ENCODE data around the gene KCNK7.
A peak's percentile ranks its signal among the peaks of the same experiment; 100 is the strongest.
"Not testable (repeated sequence)": the region's sequence is repeated elsewhere in the genome, so short reads cannot be mapped to it uniquely, and the experiment has no call there.

Gene KCNK7

DNA sequence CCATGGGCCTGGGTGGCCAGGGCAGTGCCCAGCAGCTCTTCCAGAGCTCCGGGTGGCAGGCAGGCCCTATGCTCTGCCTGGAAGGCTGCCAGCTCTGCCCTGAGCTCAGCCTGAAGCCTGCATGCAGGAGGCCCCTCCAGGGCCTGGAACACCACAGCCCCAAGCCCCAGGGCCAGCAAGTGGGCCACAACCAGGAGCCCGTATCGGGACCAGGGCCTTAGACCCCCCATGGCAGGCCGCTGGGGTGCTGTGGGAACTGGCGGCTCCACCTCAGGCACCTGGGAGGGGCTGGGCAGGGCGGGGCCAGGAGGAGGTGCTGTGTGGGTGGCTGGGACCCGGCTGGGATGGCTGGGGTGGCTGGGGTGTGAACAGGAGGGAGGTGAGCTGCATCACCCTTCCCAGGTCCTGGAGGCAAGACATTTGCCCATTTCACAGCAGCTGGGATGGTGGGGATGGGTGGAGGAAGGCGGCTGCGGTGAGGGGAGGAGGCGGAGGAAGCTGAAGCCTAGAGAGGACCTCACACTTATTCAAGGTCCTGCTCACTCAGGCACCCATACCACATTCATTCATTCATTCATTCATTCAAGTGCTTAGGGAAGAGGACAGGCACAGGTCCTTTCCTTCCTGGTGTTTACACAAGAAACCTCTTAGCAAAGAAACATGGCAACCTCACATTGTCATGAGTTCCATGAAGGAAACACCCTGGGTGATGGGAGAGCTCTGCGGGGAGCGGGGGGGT, at the start of gene KCNK7:
Gene KCNK7, minus strand, starts transcription at position 258 of the 739 bp plus-strand sequence. Its CDS starts 28 bp downstream, at position 230.
- no peak for TF ChIP-seq GATA1 (IDR thresholded peaks at IDR 0.05; ENCODE audit: low read depth, low read length)
- no peak for TF ChIP-seq POLR2A (IDR thresholded peaks at IDR 0.05; ENCODE audit: low read length)
- peak in 1 of 2 experiments; percentile 53 for DNase-seq

GRCh38 chr11:65644837-65645236, 49.2 kb upstream of the KCNK7 start:
- TF ChIP-seq POLR2A (IDR thresholded peaks at IDR 0.05; ENCODE audit: low read length) (no peak), GATA1 (IDR thresholded peaks at IDR 0.05; ENCODE audit: low read depth, low read length) (no peak)
- DNase-seq, result no peak

DNA sequence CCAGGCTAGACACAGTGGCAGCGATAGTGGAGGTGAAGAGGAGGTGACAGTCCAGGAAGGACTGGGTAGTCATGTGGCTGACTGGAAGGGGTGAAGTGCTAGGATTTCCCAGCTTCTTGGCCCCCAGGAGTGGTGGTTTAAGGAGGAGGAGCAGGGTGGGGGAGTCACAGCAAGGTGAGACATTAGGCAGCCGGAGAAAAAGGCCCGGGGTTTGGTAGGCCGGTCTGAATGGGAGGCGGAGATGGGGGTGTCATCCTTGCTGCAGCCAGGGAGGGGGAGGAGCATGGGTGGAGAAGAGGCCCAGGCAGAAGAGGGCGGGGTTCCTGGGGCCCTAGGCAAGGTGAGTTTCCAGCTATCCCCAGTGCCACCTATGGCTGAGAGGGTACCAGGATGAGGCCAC, 48.4 kb upstream of the KCNK7 start:
- DNase-seq, result peak; percentile 41 to 55
- TF ChIP-seq POLR2A (IDR thresholded peaks at IDR 0.05; ENCODE audit: low read length) (no peak), GATA1 (IDR thresholded peaks at IDR 0.05; ENCODE audit: low read depth, low read length) (no peak)

- DNase-seq, result peak; percentile 33 to 42
Observed at GRCh38 chr11:65642014-65642671, 46.5 kb upstream of the KCNK7 start.

GRCh38 chr11:65641297-65642013, 45.9 kb upstream of the KCNK7 start:
- DNase-seq, result no peak
- TF ChIP-seq POLR2A (IDR thresholded peaks at IDR 0.05; ENCODE audit: low read length) (no peak), GATA1 (IDR thresholded peaks at IDR 0.05; ENCODE audit: low read depth, low read length) (no peak)

More at GRCh38 chr11:65642014-65642671, 46.5 kb upstream of the KCNK7 start:
- no peak for TF ChIP-seq POLR2A (IDR thresholded peaks at IDR 0.05; ENCODE audit: low read length)
- TF ChIP-seq GATA1 (IDR thresholded peaks at IDR 0.05; ENCODE audit: low read depth, low read length), result no peak

DNA sequence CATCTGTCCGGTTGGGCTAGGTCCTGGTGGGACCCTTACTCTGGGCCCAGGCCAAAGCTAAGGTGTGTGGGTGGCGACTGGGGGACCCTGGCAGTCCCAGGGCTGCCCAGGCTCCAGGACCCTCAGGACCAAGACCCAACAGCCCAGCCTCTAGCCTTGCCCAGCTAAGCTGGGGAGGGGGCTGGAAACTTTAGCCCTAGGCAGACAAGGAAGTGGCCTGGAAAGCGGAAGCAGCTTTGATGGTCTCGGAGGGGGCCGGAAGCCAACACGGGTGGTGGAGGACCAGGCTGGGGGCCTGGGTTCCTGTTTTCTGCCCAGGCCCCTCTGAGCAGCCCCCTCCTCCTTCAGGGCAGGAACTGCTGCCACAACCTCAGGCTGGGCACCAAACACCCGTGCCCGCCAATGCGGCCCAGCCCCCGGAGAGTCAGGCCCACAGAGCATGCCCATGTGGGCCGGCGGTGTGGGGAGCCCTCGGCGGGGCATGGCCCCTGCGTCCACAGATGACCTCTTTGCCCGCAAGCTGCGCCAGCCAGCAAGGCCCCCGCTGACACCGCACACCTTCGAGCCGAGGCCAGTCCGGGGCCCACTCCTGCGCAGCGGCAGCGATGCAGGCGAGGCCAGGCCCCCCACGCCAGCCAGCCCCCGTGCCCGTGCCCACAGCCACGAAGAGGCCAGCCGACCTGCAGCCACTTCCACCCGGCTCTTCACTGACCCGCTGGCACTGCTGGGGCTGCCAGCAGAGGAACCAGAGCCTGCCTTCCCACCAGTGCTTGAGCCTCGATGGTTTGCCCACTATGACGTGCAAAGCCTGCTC, 45.1 kb upstream of the KCNK7 start:
- DNase-seq, result no peak
- no peak for TF ChIP-seq POLR2A (IDR thresholded peaks at IDR 0.05; ENCODE audit: low read length)
- TF ChIP-seq GATA1 (IDR thresholded peaks at IDR 0.05; ENCODE audit: low read depth, low read length), result no peak

GRCh38 chr11:65639623-65640482, 44.3 kb upstream of the KCNK7 start:
- no peak for DNase-seq
- TF ChIP-seq GATA1 (IDR thresholded peaks at IDR 0.05; ENCODE audit: low read depth, low read length), result no peak
- no peak for TF ChIP-seq POLR2A (IDR thresholded peaks at IDR 0.05; ENCODE audit: low read length)

DNA sequence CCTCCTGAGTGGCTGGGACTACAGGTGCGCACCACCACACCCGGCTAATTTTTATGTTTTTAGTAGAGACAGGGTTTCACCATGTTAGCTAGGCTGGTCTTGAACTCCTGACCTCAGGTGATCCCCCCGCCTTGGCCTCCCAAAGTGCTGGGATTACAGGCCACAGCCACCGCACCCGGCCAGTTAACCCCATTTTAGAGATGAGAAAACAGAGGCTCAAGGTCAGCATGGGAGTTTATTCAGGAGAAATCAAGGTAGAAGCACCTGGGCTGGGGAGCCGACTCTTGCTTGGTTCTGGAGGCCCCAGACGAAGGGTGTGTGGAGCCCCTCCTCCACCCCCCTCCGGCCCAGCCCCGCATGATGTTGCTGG, 43.6 kb upstream of the KCNK7 start:
- DNase-seq, result not testable (repeated sequence)

- TF ChIP-seq POLR2A (IDR thresholded peaks at IDR 0.05; ENCODE audit: low read length) (peak; percentile 76), GATA1 (IDR thresholded peaks at IDR 0.05; ENCODE audit: low read depth, low read length) (no peak)
- DNase-seq, result peak; percentile 85 to 91
Observed at GRCh38 chr11:65637794-65638419, 42.3 kb upstream of the KCNK7 start, which contains the start of gene SIPA1. TSS of gene SIPA1 (plus strand) at chr11:65638101. CDS start at chr11:65640922, 2,821 bp downstream.

DNA sequence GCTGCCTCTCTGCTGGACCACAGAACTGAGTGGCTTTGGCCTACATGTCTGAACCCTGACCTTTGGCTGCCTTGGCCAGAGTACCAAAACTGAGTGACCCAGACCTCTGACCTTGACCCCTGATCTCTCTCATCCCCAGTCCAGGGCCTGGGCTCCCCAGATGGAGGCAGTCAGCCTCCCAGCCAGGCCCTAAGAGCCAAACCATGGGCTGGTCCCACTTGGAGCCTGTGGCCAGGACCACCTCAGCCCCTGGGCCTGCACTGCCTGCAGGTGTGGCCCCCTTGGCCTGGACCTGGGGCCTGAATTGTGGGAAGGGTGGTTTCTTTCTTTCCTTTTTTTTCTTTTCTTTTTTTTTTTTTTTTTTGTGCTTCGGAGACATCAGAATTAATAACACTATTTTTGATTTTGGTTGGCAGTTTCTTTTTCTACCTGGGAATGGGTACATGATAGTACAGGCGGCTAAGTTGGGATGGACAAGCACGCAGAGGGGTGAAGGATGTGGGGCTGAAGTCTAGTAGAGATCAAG, 41.5 kb upstream of the KCNK7 start:
- no peak for TF ChIP-seq GATA1 (IDR thresholded peaks at IDR 0.05; ENCODE audit: low read depth, low read length)
- no peak for TF ChIP-seq POLR2A (IDR thresholded peaks at IDR 0.05; ENCODE audit: low read length)
- no peak for DNase-seq

DNA sequence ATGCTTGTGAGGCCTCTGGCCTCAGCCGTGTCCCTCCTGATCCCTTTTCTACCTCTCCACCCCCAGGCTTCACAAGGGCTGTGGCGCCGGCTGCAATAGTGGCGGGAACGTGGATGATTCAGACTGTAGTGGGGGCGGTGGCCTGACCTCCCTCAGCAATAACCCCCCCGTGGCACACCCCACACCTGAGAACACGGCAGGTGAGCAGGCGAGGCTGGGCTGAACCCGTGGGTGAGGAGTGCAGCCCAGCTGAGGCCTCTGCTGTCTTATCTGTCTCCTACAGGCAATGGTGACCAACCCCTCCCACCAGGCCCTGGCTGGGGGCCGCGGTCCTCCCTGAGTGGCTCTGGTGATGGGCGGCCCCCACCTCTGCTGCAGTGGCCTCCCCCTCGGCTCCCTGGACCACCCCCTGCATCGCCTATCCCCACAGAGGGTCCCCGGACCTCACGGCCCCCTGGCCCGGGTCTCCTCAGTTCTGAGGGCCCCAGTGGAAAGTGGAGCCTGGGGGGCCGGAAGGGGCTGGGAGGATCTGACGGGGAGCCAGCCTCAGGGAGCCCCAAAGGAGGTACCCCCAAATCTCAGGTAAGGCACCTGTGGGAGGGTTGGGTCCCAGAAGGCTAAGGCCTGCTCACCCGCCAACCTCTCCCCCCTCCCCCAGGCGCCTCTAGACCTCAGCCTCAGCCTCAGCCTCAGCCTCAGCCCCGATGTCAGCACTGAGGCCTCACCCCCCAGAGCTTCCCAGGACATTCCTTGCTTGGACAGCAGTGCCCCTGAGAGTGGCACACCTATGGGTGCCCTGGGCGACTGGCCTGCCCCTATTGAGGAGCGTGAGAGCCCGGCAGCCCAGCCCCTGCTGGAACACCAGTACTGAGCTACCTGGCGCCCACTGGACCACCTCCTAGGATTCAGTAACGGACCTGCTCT, 40.8 kb upstream of the KCNK7 start:
- DNase-seq, result peak; percentile 90 to 91
- TF ChIP-seq GATA1 (IDR thresholded peaks at IDR 0.05; ENCODE audit: low read depth, low read length) (no peak), POLR2A (IDR thresholded peaks at IDR 0.05; ENCODE audit: low read length) (no peak)

Data from erythroblast (primary cell).